Measurements from ENCODE around the gene SERPINC1.

The SERPINC1 gene

GRCh38 chr1:173857363-173857917 is 59.7 kb downstream of the SERPINC1 start:
- H3K27me3 Mint-ChIP-seq (ENCODE audit: low read depth) = no peaks in the 10 kb centered on the region
- H3K36me3 Mint-ChIP-seq (ENCODE audit: low read depth) = peaks cover 56% of the 10 kb centered on the region
- H3K27ac Mint-ChIP-seq = no peak overlapping the region
- no peak overlapping the region for H3K4me3 Mint-ChIP-seq
- no peak for TF ChIP-seq CTCF (IDR thresholded peaks at IDR 0.05; ENCODE audit: unreplicated experiment in 3 of 3)
- no peaks in the 10 kb centered on the region for H3K4me1 Mint-ChIP-seq
- no peaks in the 10 kb centered on the region for H3K9me3 Mint-ChIP-seq

GRCh38 chr1:173856903-173857302 is 60.2 kb downstream of the SERPINC1 start:
- Mint-ChIP-seq H3K4me3 (no peak overlapping the region), H3K4me1 (peaks cover 3% of the 10 kb centered on the region), H3K9me3 (no peaks in the 10 kb centered on the region), H3K36me3 (ENCODE audit: low read depth) (peaks cover 57% of the 10 kb centered on the region), H3K27me3 (ENCODE audit: low read depth) (no peaks in the 10 kb centered on the region), H3K27ac (no peak overlapping the region)
- no peak for TF ChIP-seq CTCF (IDR thresholded peaks at IDR 0.05; ENCODE audit: unreplicated experiment in 3 of 3)

- H3K4me1 Mint-ChIP-seq = peaks cover 3% of the 10 kb centered on the region
Observed at GRCh38 chr1:173856014-173856413, 61.1 kb downstream of the SERPINC1 start.

More at GRCh38 chr1:173856014-173856413, 61.1 kb downstream of the SERPINC1 start:
- H3K9me3 Mint-ChIP-seq = no peaks in the 10 kb centered on the region
- no peaks in the 10 kb centered on the region for H3K27me3 Mint-ChIP-seq (ENCODE audit: low read depth)
- no peak overlapping the region for H3K4me3 Mint-ChIP-seq
- H3K27ac Mint-ChIP-seq = peak overlapping the region in 2 of 3 experiments; percentile 5 to 8
- peaks cover 60% of the 10 kb centered on the region for H3K36me3 Mint-ChIP-seq (ENCODE audit: low read depth)
- no peak for TF ChIP-seq CTCF (IDR thresholded peaks at IDR 0.05; ENCODE audit: unreplicated experiment in 3 of 3)
